Osteoblast (primary cell): ENCODE results near the gene GALC. TPM values are rescaled to one million over a fixed set of nuclear protein-coding genes. Genes with fewer than 3 reads are reported as not detected.

Experiments used
- DNase-seq: peaks from one replicate; pipeline ENCODE4 v3.0.0; 2011; ENCODE audit warnings: low spot score, mixed read lengths; ENCODE audit not compliant: insufficient read length; ENCODE audit errors: missing footprints
- H2AFZ ChIP-seq: 2 replicates; pipeline ENCODE4 v1.6.0; 2011; ENCODE audit warnings: mild to moderate bottlenecking, low read length
- H3K27ac ChIP-seq: 2 replicates; pipeline ENCODE4 v1.5.1; 2011; ENCODE audit warnings: mild to moderate bottlenecking, low read depth, low read length, moderate library complexity
- H3K27me3 ChIP-seq: 2 replicates; pipeline ENCODE4 v1.6.0; 2012; ENCODE audit warnings: mild to moderate bottlenecking, control low read depth, inconsistent platforms, low read length, moderate library complexity; ENCODE audit not compliant: insufficient read depth
- H3K36me3 ChIP-seq: 2 replicates; pipeline ENCODE4 v1.5.1; 2011; ENCODE audit warnings: mild to moderate bottlenecking, low read length, control low read depth, moderate library complexity; ENCODE audit not compliant: insufficient read depth
- H3K4me1 ChIP-seq: 2 replicates; pipeline ENCODE4 v1.5.1; 2011; ENCODE audit warnings: mild to moderate bottlenecking, low read length, control low read depth, moderate library complexity; ENCODE audit not compliant: insufficient read depth
- H3K4me2 ChIP-seq: 2 replicates; pipeline ENCODE4 v1.6.0; 2011; ENCODE audit warnings: mild to moderate bottlenecking, low read length; ENCODE audit not compliant: insufficient read depth
- H3K4me3 ChIP-seq: fragments of 200-600 bp; sonication (generic); 3 replicates; pipeline ENCODE4 v1.5.1; 2012; ENCODE audit warnings: mild to moderate bottlenecking, low read length, inconsistent platforms; ENCODE audit not compliant: insufficient read depth
- H3K79me2 ChIP-seq: 2 replicates; pipeline ENCODE4 v1.6.0; 2012; ENCODE audit warnings: mild to moderate bottlenecking, low read length, control low read depth, inconsistent platforms; ENCODE audit not compliant: insufficient read depth
- H3K9me3 ChIP-seq: 2 replicates; pipeline ENCODE4 v1.5.1; 2011; ENCODE audit warnings: low read depth, low read length, control low read depth
- H4K20me1 ChIP-seq: 2 replicates; pipeline ENCODE4 v1.6.0; 2012; ENCODE audit warnings: mild to moderate bottlenecking, low read length, control low read depth; ENCODE audit not compliant: insufficient read depth
- total RNA-seq: library from RNA; depleted of rRNA; stranded (reverse); fragments of >200 nt; gene quantifications from 2 replicates; pipeline ENCODE4 v1.2.3, GENCODE V29; 2012
- TF ChIP-seq, protein P1 (sequence below): IDR thresholded peaks from 2 replicates; pipeline ENCODE4 v1.5.1; 2011; ENCODE audit warnings: mild to moderate bottlenecking, low read depth, low read length, moderate library complexity; ENCODE audit errors: extremely low read depth

Gene GALC
- total RNA-seq, 1 donor: 17.0 TPM

DNA sequence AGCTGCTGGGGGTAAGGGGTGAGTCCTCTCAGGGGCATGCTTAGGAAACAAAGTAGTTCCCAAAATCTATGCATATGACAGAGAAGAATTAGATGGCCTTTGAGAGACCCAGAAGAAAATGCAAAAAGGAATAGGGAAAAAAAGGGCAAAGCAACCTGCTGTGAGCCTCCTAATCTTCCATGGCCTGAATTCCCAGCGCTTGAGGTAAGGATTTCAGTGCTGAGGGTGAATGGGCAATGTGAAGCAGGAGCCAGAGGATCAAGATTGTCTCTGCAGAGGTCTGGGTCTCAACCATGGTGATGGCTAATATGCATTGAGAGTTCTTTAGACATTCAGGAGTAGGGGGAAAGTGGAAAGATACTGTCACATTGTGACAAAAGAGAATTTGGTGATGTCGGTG is 43.4 kb upstream of the GALC start:
- Histone ChIP-seq H3K27ac (no peak overlapping the region), H3K4me2 (no peak overlapping the region), H3K79me2 (no peaks in the 10 kb centered on the region), H2AFZ (no peak overlapping the region), H3K36me3 (no peaks in the 10 kb centered on the region), H4K20me1 (no peaks in the 10 kb centered on the region), H3K27me3 (no peaks in the 10 kb centered on the region), H3K4me3 (no peak overlapping the region), H3K9me3 (no peaks in the 10 kb centered on the region), H3K4me1 (no peaks in the 10 kb centered on the region)
- no peak for DNase-seq
- TF ChIP-seq, protein P1, sequence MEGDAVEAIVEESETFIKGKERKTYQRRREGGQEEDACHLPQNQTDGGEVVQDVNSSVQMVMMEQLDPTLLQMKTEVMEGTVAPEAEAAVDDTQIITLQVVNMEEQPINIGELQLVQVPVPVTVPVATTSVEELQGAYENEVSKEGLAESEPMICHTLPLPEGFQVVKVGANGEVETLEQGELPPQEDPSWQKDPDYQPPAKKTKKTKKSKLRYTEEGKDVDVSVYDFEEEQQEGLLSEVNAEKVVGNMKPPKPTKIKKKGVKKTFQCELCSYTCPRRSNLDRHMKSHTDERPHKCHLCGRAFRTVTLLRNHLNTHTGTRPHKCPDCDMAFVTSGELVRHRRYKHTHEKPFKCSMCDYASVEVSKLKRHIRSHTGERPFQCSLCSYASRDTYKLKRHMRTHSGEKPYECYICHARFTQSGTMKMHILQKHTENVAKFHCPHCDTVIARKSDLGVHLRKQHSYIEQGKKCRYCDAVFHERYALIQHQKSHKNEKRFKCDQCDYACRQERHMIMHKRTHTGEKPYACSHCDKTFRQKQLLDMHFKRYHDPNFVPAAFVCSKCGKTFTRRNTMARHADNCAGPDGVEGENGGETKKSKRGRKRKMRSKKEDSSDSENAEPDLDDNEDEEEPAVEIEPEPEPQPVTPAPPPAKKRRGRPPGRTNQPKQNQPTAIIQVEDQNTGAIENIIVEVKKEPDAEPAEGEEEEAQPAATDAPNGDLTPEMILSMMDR: no peak

GRCh38 chr14:88034076-88034475 is 41.1 kb upstream of the GALC start:
- no peaks in the 10 kb centered on the region for H4K20me1 ChIP-seq
- no peak overlapping the region for H3K27ac ChIP-seq
- H3K79me2 ChIP-seq: no peaks in the 10 kb centered on the region
- no peaks in the 10 kb centered on the region for H3K27me3 ChIP-seq
- TF ChIP-seq, protein P1: no peak
- no peaks in the 10 kb centered on the region for H3K36me3 ChIP-seq
- H3K4me2 ChIP-seq: no peak overlapping the region
- H3K4me3 ChIP-seq: no peak overlapping the region
- no peaks in the 10 kb centered on the region for H3K4me1 ChIP-seq
- no peaks in the 10 kb centered on the region for H3K9me3 ChIP-seq
- no peak for DNase-seq
- H2AFZ ChIP-seq: no peak overlapping the region

DNA sequence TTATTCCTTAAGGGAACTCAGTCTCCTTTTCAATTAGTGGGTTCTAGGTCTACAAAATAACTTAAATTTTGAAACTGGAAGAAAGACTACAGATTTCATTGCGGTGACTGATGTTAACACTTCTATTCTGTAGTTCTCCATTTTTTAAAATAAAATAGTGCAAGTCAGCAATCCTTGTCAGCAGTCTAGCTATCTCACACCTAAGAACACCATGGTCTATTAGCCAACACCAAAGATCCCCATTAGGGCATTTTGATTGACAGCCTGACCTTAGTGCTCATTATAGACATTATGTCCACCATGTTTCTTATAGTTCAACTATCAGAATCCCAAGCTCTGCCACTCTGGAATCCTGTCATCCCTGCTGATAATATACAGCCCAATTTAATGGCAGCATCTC is 39.4 kb upstream of the GALC start:
- H3K4me2 ChIP-seq: no peak overlapping the region
- H3K27me3 ChIP-seq: no peaks in the 10 kb centered on the region
- H3K9me3 ChIP-seq: no peaks in the 10 kb centered on the region
- no peaks in the 10 kb centered on the region for H3K4me1 ChIP-seq
- H2AFZ ChIP-seq: no peak overlapping the region
- TF ChIP-seq, protein P1: no peak
- DNase-seq: no peak
- no peak overlapping the region for H3K27ac ChIP-seq
- no peaks in the 10 kb centered on the region for H3K36me3 ChIP-seq
- H4K20me1 ChIP-seq: no peaks in the 10 kb centered on the region
- no peaks in the 10 kb centered on the region for H3K79me2 ChIP-seq
- no peak overlapping the region for H3K4me3 ChIP-seq

DNA sequence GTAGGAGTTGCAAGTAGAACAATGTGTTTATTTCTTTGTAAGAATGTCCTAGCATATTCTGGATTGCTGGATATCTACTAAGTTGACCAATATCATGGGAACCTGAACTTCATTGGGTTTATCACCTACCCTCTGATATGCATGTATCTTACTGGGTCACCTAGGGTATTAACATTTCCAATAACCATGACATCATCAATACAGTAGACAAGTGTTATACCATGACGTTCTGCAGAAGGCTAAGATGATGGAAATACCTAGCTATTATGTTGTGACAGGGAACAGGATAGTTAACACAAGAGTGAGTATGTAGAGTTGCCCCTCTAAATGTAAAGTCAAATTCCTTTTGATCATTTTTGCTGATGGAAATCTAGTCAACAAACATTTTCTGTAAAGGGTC is 37.9 kb upstream of the GALC start:
- no peaks in the 10 kb centered on the region for H3K27me3 ChIP-seq
- H3K79me2 ChIP-seq: no peaks in the 10 kb centered on the region
- no peaks in the 10 kb centered on the region for H3K4me1 ChIP-seq
- no peak for DNase-seq
- no peaks in the 10 kb centered on the region for H3K36me3 ChIP-seq
- no peak overlapping the region for H3K4me3 ChIP-seq
- no peaks in the 10 kb centered on the region for H4K20me1 ChIP-seq
- no peaks in the 10 kb centered on the region for H3K9me3 ChIP-seq
- no peak overlapping the region for H3K27ac ChIP-seq
- no peak overlapping the region for H3K4me2 ChIP-seq
- TF ChIP-seq, protein P1: no peak
- H2AFZ ChIP-seq: no peak overlapping the region
